ENCODE results near the gene MRC2.

MRC2 gene

GRCh38 chr17:62615503-62615902, 12.0 kb upstream of the MRC2 start:
- Histone ChIP-seq H3K27ac (replicated peaks) (no peak overlapping the region), H3K27me3 (ENCODE audit: insufficient read depth, poor library complexity, severe bottlenecking) (no peaks in the 10 kb centered on the region)
- TF ChIP-seq REST (IDR thresholded peaks at IDR 0.05; ENCODE audit: insufficient replicate concordance, low read depth) = no peak
- no peak for TF ChIP-seq POLR2AphosphoS5 (IDR thresholded peaks at IDR 0.05; ENCODE audit: low read depth)
- TF ChIP-seq CTCF (IDR thresholded peaks at IDR 0.05; ENCODE audit: insufficient read depth, low read length) = no peak
- no peak for TF ChIP-seq SPI1 (IDR thresholded peaks at IDR 0.05; ENCODE audit: borderline replicate concordance, low read depth)
- TF ChIP-seq GABPA (IDR thresholded peaks at IDR 0.05; ENCODE audit: low read depth) = no peak

GRCh38 chr17:62616993-62617893, 10.2 kb upstream of the MRC2 start:
- peak in 1 of 2 experiments; percentile 69 for DNase-seq (ENCODE audit: low read depth in 1 of 2, low spot score in 1 of 2)
- H3K27ac ChIP-seq (replicated peaks) = peak overlapping the region; percentile 41

More at GRCh38 chr17:62615503-62615902, 12.0 kb upstream of the MRC2 start:
- no peak overlapping the region for H3K4me3 ChIP-seq (replicated peaks; ENCODE audit: insufficient read depth, low read length)
- DNase-seq (ENCODE audit: low read depth in 1 of 2, low spot score in 1 of 2) = no peak

GRCh38 chr17:62617894-62618472, 9.5 kb upstream of the MRC2 start:
- no peak overlapping the region for H3K4me3 ChIP-seq (replicated peaks; ENCODE audit: insufficient read depth, low read length)
- no peaks in the 10 kb centered on the region for H3K27me3 ChIP-seq (ENCODE audit: insufficient read depth, poor library complexity, severe bottlenecking)
- no peak for TF ChIP-seq GABPA (IDR thresholded peaks at IDR 0.05; ENCODE audit: low read depth)
- no peak for TF ChIP-seq SPI1 (IDR thresholded peaks at IDR 0.05; ENCODE audit: borderline replicate concordance, low read depth)
- TF ChIP-seq POLR2AphosphoS5 (IDR thresholded peaks at IDR 0.05; ENCODE audit: low read depth) = no peak
- no peak for TF ChIP-seq REST (IDR thresholded peaks at IDR 0.05; ENCODE audit: insufficient replicate concordance, low read depth)
- H3K27ac ChIP-seq (replicated peaks) = peak overlapping the region; percentile 41; the same call in 1 of the 2 replicates
- no peak for DNase-seq (ENCODE audit: low read depth in 1 of 2, low spot score in 1 of 2)

More at GRCh38 chr17:62616993-62617893, 10.2 kb upstream of the MRC2 start:
- TF ChIP-seq CTCF (IDR thresholded peaks at IDR 0.05; ENCODE audit: insufficient read depth, low read length) = no peak
- TF ChIP-seq SPI1 (IDR thresholded peaks at IDR 0.05; ENCODE audit: borderline replicate concordance, low read depth) = peak; percentile 74
- H3K4me3 ChIP-seq (replicated peaks; ENCODE audit: insufficient read depth, low read length) = no peak overlapping the region
- no peaks in the 10 kb centered on the region for H3K27me3 ChIP-seq (ENCODE audit: insufficient read depth, poor library complexity, severe bottlenecking)

- DNase-seq (ENCODE audit: low read depth in 1 of 2, low spot score in 1 of 2) = no peak
- H3K27ac ChIP-seq (replicated peaks) = no peak overlapping the region
- H3K27me3 ChIP-seq (ENCODE audit: insufficient read depth, poor library complexity, severe bottlenecking) = no peaks in the 10 kb centered on the region
- TF ChIP-seq SPI1 (IDR thresholded peaks at IDR 0.05; ENCODE audit: borderline replicate concordance, low read depth) (no peak), REST (IDR thresholded peaks at IDR 0.05; ENCODE audit: insufficient replicate concordance, low read depth) (no peak), GABPA (IDR thresholded peaks at IDR 0.05; ENCODE audit: low read depth) (no peak), CTCF (IDR thresholded peaks at IDR 0.05; ENCODE audit: insufficient read depth, low read length) (no peak), POLR2AphosphoS5 (IDR thresholded peaks at IDR 0.05; ENCODE audit: low read depth) (no peak)
- H3K4me3 ChIP-seq (replicated peaks; ENCODE audit: insufficient read depth, low read length) = no peak overlapping the region
Measured at GRCh38 chr17:62618647-62619416, 8.6 kb upstream of the MRC2 start.

Measured in HL-60 (cell line).